GM23338 (cell line): Measurements from ENCODE around the gene ARSI. TPM values are rescaled to one million over a fixed set of nuclear protein-coding genes. Genes with fewer than 3 reads are reported as not detected.

Experiments used
- ATAC-seq: fragments of 200-7000 bp; cut with Tn5 transposase; 3 replicates; pipeline ENCODE4 v1.9.1; 2020
- DNase-seq: peaks from one replicate; pipeline ENCODE4 v3.0.0-alpha.2; 2015; ENCODE audit warnings: low spot score
- H2AFZ ChIP-seq: fragments of 200-600 bp; sonication (generic); 2 replicates; pipeline ENCODE4 v1.8.0; 2016; ENCODE audit warnings: antibody characterized with exemption, mild to moderate bottlenecking, moderate library complexity
- H3F3A ChIP-seq: fragments of 200-600 bp; sonication (generic); replicated peaks from 2 replicates; pipeline ENCODE4 v1.8.0; 2017; ENCODE audit warnings: antibody characterized with exemption, mixed run types, low read depth
- H3K27ac ChIP-seq: fragments of 200-600 bp; sonication (generic); 2 replicates; pipeline ENCODE4 v1.6.1; 2016; ENCODE audit warnings: low read depth
- H3K27me3 ChIP-seq: fragments of 200-600 bp; sonication (generic); 2 replicates; pipeline ENCODE4 v1.8.0; 2016; ENCODE audit warnings: mild to moderate bottlenecking, mixed run types, moderate library complexity; ENCODE audit not compliant: insufficient read depth
- H3K36me3 ChIP-seq: fragments of 200-600 bp; sonication (generic); 2 replicates; pipeline ENCODE4 v1.8.0; 2016; ENCODE audit warnings: mild to moderate bottlenecking; ENCODE audit not compliant: insufficient read depth
- H3K4me1 ChIP-seq: fragments of 200-600 bp; sonication (generic); 2 replicates; pipeline ENCODE4 v1.8.0; 2016; ENCODE audit warnings: mild to moderate bottlenecking, moderate library complexity; ENCODE audit not compliant: insufficient read depth
- H3K4me2 ChIP-seq: fragments of 200-600 bp; sonication (generic); 2 replicates; pipeline ENCODE4 v1.7.1; 2017; ENCODE audit warnings: mixed run types
- H3K4me3 ChIP-seq: fragments of 200-600 bp; sonication (generic); 2 replicates; pipeline ENCODE4 v1.6.1; 2016; ENCODE audit warnings: mixed run types
- H3K79me2 ChIP-seq: fragments of 200-600 bp; sonication (generic); replicated peaks from 2 replicates; pipeline ENCODE4 v1.8.0; 2017; ENCODE audit warnings: mild to moderate bottlenecking; ENCODE audit not compliant: insufficient read depth
- H3K9me2 ChIP-seq: fragments of 200-600 bp; sonication (generic); 2 replicates; pipeline ENCODE4 v1.8.0; 2017; ENCODE audit not compliant: insufficient read depth
- H4K20me1 ChIP-seq: fragments of 200-600 bp; sonication (generic); replicated peaks from 2 replicates; pipeline ENCODE4 v1.8.0; 2017; ENCODE audit warnings: mild to moderate bottlenecking; ENCODE audit not compliant: insufficient read depth
- H3K27ac Mint-ChIP-seq: 2 replicates; pipeline ENCODE4 v1.8.0; 2020; ENCODE audit warnings: inconsistent platforms, mild to moderate bottlenecking, moderate library complexity, mixed read lengths
- H3K27me3 Mint-ChIP-seq: 3 replicates; pipeline ENCODE4 v1.8.0; 2022; ENCODE audit warnings: low read depth, mild to moderate bottlenecking, moderate library complexity, mixed read lengths, inconsistent platforms; ENCODE audit not compliant: insufficient read depth, poor library complexity
- H3K36me3 Mint-ChIP-seq: 3 replicates; pipeline ENCODE4 v1.8.0; 2021; ENCODE audit warnings: low read depth, mild to moderate bottlenecking, inconsistent platforms, moderate library complexity, mixed read lengths
- H3K4me1 Mint-ChIP-seq: 3 replicates; pipeline ENCODE4 v1.8.0; 2020; ENCODE audit warnings: mild to moderate bottlenecking, inconsistent platforms, mixed read lengths
- H3K4me3 Mint-ChIP-seq: 3 replicates; pipeline ENCODE4 v1.8.0; 2021; ENCODE audit warnings: moderate library complexity, mild to moderate bottlenecking, inconsistent platforms, mixed read lengths
- H3K9me3 Mint-ChIP-seq: 3 replicates; pipeline ENCODE4 v1.8.0; 2020; ENCODE audit warnings: moderate library complexity, mild to moderate bottlenecking, inconsistent platforms, mixed read lengths
- CREB1 ChIP-seq: fragments of 250-450 bp; sonication (Bioruptor Pico); IDR thresholded peaks from 2 replicates; pipeline ENCODE4 v1.5.0; 2020; ENCODE audit warnings: low read depth, mild to moderate bottlenecking, moderate library complexity
- EZH2 ChIP-seq: fragments of 200-600 bp; sonication (generic); IDR thresholded peaks from one replicate; pipeline ENCODE4 v1.8.0; 2017; ENCODE audit warnings: antibody characterized with exemption, mild to moderate bottlenecking, low read depth; ENCODE audit not compliant: unreplicated experiment
- EZH2phosphoT487 ChIP-seq: fragments of 200-600 bp; sonication (generic); IDR thresholded peaks from one replicate; pipeline ENCODE4 v1.8.1; 2018; ENCODE audit warnings: antibody characterized with exemption; ENCODE audit not compliant: unreplicated experiment
- JUNB ChIP-seq: IDR thresholded peaks from one replicate; pipeline ENCODE4 v1.6.1; 2016; ENCODE audit warnings: antibody characterized with exemption; ENCODE audit not compliant: unreplicated experiment
- STAT1 ChIP-seq: IDR thresholded peaks from one replicate; pipeline ENCODE4 v1.6.1; 2016; ENCODE audit warnings: antibody characterized with exemption; ENCODE audit not compliant: unreplicated experiment
- ZNF114 ChIP-seq: fragments of 250-450 bp; sonication (Bioruptor Pico); IDR thresholded peaks from 2 replicates; pipeline ENCODE4 v1.5.0; 2020; ENCODE audit warnings: mild to moderate bottlenecking, moderate library complexity
- ZNF331 ChIP-seq: fragments of 250-450 bp; sonication (Bioruptor Pico); IDR thresholded peaks from 2 replicates; pipeline ENCODE4 v1.5.0; 2020; ENCODE audit warnings: low read depth, mild to moderate bottlenecking, moderate library complexity
- polyA plus RNA-seq: library from polyadenylated mRNA; unstranded; fragments of >200 nt; fragmentation: Nextera tagmentation; extraction: Ambion mirVana; gene quantifications from 2 replicates; pipeline ENCODE4 v1.2.1, GENCODE V29; 2016
- total RNA-seq: library from RNA; depleted of rRNA; stranded (reverse); fragments of >200 nt; shearing (Covaris generic); gene quantifications from 2 replicates; pipeline ENCODE4 v1.2.3, GENCODE V29; 2014
- TF ChIP-seq, protein P1 (sequence below): IDR thresholded peaks from one replicate; pipeline ENCODE4 v1.6.1; 2018; ENCODE audit warnings: antibody characterized with exemption; ENCODE audit not compliant: unreplicated experiment
- TF ChIP-seq, protein P2 (sequence below), 2 experiments: fragments of 200-600 bp in 1 of 2; sonication (generic) in 1 of 2; conservative IDR thresholded peaks; 2 replicates each; pipeline versions ENCODE4 v1.5.1 to v1.6.1; 2016 to 2017; ENCODE audit warnings: antibody characterized with exemption in 2 of 2, low read depth in 2 of 2, mild to moderate bottlenecking in 2 of 2, moderate library complexity in 1 of 2
- TF ChIP-seq, protein P3 (sequence below): IDR thresholded peaks from 2 replicates; pipeline ENCODE4 v1.6.1; 2016; ENCODE audit warnings: antibody characterized with exemption
- TF ChIP-seq, protein P4 (sequence below): fragments of 250-450 bp; sonication (Bioruptor Pico); IDR thresholded peaks from 2 replicates; pipeline ENCODE4 v1.5.0; 2020; ENCODE audit warnings: mild to moderate bottlenecking, moderate library complexity

ARSI gene
- total and polyA plus RNA-seq, 2 experiments from 2014 or later, result 0.99 to 6.9 TPM

DNA sequence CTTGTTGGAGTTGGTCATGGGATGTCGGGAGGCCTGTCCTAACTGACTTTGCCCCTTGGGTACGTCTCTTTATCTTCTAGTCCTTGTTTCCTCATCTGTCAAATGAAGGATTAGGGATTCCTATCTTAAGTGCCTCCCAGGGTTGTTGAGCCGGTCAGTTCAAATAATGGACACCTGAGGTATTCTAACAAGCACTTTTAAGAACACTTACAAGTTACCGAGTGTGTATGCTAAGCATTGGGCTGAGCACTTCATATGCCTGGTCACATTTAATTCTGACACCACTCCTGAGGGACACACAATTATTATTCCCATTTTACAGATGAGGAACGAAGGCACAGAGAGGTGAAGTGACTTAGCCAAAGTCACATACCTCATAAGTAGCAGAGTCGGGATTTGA, 50.2 kb downstream of the ARSI start (continued):
- TF ChIP-seq, protein P1, sequence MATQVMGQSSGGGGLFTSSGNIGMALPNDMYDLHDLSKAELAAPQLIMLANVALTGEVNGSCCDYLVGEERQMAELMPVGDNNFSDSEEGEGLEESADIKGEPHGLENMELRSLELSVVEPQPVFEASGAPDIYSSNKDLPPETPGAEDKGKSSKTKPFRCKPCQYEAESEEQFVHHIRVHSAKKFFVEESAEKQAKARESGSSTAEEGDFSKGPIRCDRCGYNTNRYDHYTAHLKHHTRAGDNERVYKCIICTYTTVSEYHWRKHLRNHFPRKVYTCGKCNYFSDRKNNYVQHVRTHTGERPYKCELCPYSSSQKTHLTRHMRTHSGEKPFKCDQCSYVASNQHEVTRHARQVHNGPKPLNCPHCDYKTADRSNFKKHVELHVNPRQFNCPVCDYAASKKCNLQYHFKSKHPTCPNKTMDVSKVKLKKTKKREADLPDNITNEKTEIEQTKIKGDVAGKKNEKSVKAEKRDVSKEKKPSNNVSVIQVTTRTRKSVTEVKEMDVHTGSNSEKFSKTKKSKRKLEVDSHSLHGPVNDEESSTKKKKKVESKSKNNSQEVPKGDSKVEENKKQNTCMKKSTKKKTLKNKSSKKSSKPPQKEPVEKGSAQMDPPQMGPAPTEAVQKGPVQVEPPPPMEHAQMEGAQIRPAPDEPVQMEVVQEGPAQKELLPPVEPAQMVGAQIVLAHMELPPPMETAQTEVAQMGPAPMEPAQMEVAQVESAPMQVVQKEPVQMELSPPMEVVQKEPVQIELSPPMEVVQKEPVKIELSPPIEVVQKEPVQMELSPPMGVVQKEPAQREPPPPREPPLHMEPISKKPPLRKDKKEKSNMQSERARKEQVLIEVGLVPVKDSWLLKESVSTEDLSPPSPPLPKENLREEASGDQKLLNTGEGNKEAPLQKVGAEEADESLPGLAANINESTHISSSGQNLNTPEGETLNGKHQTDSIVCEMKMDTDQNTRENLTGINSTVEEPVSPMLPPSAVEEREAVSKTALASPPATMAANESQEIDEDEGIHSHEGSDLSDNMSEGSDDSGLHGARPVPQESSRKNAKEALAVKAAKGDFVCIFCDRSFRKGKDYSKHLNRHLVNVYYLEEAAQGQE, result no peak
- no peak for TF ChIP-seq CREB1
- TF ChIP-seq, protein P2, sequence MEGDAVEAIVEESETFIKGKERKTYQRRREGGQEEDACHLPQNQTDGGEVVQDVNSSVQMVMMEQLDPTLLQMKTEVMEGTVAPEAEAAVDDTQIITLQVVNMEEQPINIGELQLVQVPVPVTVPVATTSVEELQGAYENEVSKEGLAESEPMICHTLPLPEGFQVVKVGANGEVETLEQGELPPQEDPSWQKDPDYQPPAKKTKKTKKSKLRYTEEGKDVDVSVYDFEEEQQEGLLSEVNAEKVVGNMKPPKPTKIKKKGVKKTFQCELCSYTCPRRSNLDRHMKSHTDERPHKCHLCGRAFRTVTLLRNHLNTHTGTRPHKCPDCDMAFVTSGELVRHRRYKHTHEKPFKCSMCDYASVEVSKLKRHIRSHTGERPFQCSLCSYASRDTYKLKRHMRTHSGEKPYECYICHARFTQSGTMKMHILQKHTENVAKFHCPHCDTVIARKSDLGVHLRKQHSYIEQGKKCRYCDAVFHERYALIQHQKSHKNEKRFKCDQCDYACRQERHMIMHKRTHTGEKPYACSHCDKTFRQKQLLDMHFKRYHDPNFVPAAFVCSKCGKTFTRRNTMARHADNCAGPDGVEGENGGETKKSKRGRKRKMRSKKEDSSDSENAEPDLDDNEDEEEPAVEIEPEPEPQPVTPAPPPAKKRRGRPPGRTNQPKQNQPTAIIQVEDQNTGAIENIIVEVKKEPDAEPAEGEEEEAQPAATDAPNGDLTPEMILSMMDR (conservative IDR thresholded peaks at IDR 0.05; ENCODE audit: low read depth in 2 of 2), result no peak

DNA sequence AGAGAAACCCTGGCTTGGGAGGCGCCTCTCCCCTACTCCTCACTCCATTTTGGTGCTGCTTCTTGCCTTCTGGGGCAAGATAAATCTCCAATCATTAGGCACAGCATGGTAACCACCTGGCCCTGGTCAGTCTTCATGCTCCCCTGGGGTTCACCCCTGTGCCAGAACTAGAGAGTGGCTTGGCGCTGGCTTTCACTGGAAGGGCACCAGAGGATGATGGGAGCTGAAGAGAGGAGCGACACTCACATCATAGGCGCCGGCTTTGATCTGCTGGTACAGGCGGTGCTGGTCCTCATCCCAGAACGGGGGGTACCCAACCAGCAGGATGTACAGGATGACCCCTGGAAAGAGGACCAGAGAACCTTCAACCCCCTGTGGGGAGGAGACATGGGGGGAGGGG, 51.2 kb downstream of the ARSI start:
- H3K27me3 Mint-ChIP-seq, result peaks cover 9% of the 10 kb centered on the region
- Histone ChIP-seq H3K9me2 (no peaks in the 10 kb centered on the region), H2AFZ (no peak overlapping the region), H3K4me3 (no peak overlapping the region), H3K36me3 (no peaks in the 10 kb centered on the region), H4K20me1 (no peaks in the 10 kb centered on the region), H3K27ac (no peak overlapping the region), H3K27me3 (no peaks in the 10 kb centered on the region), H3K4me2 (no peak overlapping the region), H3K79me2 (no peaks in the 10 kb centered on the region), H3F3A (no peaks in the 10 kb centered on the region), H3K4me1 (peaks cover 5% of the 10 kb centered on the region; the same call in 1 of the 2 replicates)
- no peak overlapping the region for H3K4me3 Mint-ChIP-seq
- no peaks in the 10 kb centered on the region for H3K9me3 Mint-ChIP-seq
- no peaks in the 10 kb centered on the region for H3K36me3 Mint-ChIP-seq
- H3K4me1 Mint-ChIP-seq, result peaks cover 6% of the 10 kb centered on the region
- TF ChIP-seq, protein P3, sequence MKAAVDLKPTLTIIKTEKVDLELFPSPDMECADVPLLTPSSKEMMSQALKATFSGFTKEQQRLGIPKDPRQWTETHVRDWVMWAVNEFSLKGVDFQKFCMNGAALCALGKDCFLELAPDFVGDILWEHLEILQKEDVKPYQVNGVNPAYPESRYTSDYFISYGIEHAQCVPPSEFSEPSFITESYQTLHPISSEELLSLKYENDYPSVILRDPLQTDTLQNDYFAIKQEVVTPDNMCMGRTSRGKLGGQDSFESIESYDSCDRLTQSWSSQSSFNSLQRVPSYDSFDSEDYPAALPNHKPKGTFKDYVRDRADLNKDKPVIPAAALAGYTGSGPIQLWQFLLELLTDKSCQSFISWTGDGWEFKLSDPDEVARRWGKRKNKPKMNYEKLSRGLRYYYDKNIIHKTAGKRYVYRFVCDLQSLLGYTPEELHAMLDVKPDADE, result no peak
- TF ChIP-seq ZNF331 (CRISPR knock-in tag), result no peak
- TF ChIP-seq EZH2phosphoT487, result no peak
- TF ChIP-seq JUNB, result no peak
- TF ChIP-seq ZNF114 (CRISPR knock-in tag), result no peak
- TF ChIP-seq STAT1, result no peak
- TF ChIP-seq, protein P4, sequence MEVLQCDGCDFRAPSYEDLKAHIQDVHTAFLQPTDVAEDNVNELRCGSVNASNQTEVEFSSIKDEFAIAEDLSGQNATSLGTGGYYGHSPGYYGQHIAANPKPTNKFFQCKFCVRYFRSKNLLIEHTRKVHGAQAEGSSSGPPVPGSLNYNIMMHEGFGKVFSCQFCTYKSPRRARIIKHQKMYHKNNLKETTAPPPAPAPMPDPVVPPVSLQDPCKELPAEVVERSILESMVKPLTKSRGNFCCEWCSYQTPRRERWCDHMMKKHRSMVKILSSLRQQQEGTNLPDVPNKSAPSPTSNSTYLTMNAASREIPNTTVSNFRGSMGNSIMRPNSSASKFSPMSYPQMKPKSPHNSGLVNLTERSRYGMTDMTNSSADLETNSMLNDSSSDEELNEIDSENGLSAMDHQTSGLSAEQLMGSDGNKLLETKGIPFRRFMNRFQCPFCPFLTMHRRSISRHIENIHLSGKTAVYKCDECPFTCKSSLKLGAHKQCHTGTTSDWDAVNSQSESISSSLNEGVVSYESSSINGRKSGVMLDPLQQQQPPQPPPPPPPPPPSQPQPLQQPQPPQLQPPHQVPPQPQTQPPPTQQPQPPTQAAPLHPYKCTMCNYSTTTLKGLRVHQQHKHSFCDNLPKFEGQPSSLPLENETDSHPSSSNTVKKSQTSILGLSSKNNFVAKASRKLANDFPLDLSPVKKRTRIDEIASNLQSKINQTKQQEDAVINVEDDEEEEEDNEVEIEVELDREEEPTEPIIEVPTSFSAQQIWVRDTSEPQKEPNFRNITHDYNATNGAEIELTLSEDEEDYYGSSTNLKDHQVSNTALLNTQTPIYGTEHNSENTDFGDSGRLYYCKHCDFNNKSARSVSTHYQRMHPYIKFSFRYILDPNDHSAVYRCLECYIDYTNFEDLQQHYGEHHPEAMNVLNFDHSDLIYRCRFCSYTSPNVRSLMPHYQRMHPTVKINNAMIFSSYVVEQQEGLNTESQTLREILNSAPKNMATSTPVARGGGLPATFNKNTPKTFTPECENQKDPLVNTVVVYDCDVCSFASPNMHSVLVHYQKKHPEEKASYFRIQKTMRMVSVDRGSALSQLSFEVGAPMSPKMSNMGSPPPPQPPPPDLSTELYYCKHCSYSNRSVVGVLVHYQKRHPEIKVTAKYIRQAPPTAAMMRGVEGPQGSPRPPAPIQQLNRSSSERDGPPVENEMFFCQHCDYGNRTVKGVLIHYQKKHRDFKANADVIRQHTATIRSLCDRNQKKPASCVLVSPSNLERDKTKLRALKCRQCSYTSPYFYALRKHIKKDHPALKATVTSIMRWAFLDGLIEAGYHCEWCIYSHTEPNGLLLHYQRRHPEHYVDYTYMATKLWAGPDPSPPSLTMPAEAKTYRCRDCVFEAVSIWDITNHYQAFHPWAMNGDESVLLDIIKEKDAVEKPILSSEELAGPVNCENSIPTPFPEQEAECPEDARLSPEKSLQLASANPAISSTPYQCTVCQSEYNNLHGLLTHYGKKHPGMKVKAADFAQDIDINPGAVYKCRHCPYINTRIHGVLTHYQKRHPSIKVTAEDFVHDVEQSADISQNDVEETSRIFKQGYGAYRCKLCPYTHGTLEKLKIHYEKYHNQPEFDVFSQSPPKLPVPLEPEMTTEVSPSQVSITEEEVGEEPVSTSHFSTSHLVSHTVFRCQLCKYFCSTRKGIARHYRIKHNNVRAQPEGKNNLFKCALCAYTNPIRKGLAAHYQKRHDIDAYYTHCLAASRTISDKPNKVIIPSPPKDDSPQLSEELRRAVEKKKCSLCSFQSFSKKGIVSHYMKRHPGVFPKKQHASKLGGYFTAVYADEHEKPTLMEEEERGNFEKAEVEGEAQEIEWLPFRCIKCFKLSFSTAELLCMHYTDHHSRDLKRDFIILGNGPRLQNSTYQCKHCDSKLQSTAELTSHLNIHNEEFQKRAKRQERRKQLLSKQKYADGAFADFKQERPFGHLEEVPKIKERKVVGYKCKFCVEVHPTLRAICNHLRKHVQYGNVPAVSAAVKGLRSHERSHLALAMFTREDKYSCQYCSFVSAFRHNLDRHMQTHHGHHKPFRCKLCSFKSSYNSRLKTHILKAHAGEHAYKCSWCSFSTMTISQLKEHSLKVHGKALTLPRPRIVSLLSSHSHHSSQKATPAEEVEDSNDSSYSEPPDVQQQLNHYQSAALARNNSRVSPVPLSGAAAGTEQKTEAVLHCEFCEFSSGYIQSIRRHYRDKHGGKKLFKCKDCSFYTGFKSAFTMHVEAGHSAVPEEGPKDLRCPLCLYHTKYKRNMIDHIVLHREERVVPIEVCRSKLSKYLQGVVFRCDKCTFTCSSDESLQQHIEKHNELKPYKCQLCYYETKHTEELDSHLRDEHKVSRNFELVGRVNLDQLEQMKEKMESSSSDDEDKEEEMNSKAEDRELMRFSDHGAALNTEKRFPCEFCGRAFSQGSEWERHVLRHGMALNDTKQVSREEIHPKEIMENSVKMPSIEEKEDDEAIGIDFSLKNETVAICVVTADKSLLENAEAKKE (CRISPR knock-in tag), result no peak
- no peak for TF ChIP-seq EZH2
- no peak for ATAC-seq
- DNase-seq, result no peak
- H3K27ac Mint-ChIP-seq, result no peak overlapping the region
